ENCODE data around the gene RNF224. TPM values are rescaled to one million over a fixed set of nuclear protein-coding genes. Genes with fewer than 3 reads are reported as not detected.

Gene RNF224
- total and polyA plus RNA-seq, 2 of the 13 experiments (the other 11 are each of a cell fraction or from before 2014, with no cell fraction given): 0.09 TPM; not detected in 1

DNA sequence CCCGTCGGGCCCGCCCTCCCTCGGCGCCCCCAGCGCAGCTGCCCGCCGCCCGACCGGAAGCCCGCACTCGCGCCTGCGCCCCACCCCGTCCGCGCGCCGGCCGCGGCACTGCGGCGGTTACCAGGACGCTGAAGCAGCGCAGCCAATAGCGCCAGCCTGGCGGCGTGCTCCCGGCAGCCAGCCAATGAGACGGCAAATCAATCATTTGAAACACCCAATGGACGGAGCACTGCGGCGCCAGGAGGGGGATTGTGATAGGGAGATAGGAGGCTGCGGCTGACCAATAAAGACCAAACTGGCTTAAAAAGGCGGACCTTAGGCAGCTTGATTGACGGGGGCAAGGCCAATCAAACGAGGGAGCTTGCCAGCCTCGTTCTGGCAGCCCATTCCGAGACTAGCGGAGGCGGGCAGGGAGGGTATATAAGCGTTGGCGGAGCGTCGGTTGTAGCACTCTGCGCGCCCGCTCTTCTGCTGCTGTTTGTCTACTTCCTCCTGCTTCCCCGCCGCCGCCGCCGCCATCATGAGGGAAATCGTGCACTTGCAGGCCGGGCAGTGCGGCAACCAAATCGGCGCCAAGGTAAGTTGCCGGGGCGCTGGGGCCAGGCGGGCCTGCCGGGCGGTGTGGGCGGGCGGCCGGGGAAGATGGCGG is 13.7 kb downstream of the RNF224 start, which contains the start of gene TUBB4B (continued):
- TF ChIP-seq, protein P1, sequence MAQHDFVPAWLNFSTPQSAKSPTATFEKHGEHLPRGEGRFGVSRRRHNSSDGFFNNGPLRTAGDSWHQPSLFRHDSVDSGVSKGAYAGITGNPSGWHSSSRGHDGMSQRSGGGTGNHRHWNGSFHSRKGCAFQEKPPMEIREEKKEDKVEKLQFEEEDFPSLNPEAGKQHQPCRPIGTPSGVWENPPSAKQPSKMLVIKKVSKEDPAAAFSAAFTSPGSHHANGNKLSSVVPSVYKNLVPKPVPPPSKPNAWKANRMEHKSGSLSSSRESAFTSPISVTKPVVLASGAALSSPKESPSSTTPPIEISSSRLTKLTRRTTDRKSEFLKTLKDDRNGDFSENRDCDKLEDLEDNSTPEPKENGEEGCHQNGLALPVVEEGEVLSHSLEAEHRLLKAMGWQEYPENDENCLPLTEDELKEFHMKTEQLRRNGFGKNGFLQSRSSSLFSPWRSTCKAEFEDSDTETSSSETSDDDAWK (CRISPR knock-in tag; IDR thresholded peaks at IDR 0.05): no peak
- TF ChIP-seq, protein P2, sequence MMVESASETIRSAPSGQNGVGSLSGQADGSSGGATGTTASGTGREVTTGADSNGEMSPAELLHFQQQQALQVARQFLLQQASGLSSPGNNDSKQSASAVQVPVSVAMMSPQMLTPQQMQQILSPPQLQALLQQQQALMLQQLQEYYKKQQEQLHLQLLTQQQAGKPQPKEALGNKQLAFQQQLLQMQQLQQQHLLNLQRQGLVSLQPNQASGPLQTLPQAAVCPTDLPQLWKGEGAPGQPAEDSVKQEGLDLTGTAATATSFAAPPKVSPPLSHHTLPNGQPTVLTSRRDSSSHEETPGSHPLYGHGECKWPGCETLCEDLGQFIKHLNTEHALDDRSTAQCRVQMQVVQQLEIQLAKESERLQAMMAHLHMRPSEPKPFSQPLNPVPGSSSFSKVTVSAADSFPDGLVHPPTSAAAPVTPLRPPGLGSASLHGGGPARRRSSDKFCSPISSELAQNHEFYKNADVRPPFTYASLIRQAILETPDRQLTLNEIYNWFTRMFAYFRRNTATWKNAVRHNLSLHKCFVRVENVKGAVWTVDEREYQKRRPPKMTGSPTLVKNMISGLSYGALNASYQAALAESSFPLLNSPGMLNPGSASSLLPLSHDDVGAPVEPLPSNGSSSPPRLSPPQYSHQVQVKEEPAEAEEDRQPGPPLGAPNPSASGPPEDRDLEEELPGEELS (CRISPR knock-in tag; IDR thresholded peaks at IDR 0.05): peak; percentile 58; the same call in 1 of the 2 replicates
- TF ChIP-seq MAFF (IDR thresholded peaks at IDR 0.05; ENCODE audit: low read depth, low read length): no peak
- peak; percentile 79; the same call in 1 of the 2 replicates for TF ChIP-seq CBX5 (CRISPR knock-in tag; IDR thresholded peaks at IDR 0.05; ENCODE audit: borderline replicate concordance)
- TF ChIP-seq, protein P3, sequence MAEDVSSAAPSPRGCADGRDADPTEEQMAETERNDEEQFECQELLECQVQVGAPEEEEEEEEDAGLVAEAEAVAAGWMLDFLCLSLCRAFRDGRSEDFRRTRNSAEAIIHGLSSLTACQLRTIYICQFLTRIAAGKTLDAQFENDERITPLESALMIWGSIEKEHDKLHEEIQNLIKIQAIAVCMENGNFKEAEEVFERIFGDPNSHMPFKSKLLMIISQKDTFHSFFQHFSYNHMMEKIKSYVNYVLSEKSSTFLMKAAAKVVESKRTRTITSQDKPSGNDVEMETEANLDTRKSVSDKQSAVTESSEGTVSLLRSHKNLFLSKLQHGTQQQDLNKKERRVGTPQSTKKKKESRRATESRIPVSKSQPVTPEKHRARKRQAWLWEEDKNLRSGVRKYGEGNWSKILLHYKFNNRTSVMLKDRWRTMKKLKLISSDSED (CRISPR knock-in tag; IDR thresholded peaks at IDR 0.05): no peak
- no peak for TF ChIP-seq TCF7 (IDR thresholded peaks at IDR 0.05; ENCODE audit: low read depth)
- peak; percentile 67; the same call in 1 of the 2 replicates for TF ChIP-seq ZNF672 (CRISPR knock-in tag; IDR thresholded peaks at IDR 0.05)
- TF ChIP-seq NFKBIZ (CRISPR knock-in tag; IDR thresholded peaks at IDR 0.05): peak; percentile 78
- peak; percentile 71 for TF ChIP-seq TEAD3 (CRISPR knock-in tag; optimal IDR thresholded peaks at IDR 0.05; ENCODE audit: borderline replicate concordance)
- no peak for TF ChIP-seq ZNF713 (CRISPR knock-in tag; IDR thresholded peaks at IDR 0.05)
- TF ChIP-seq, protein P4, sequence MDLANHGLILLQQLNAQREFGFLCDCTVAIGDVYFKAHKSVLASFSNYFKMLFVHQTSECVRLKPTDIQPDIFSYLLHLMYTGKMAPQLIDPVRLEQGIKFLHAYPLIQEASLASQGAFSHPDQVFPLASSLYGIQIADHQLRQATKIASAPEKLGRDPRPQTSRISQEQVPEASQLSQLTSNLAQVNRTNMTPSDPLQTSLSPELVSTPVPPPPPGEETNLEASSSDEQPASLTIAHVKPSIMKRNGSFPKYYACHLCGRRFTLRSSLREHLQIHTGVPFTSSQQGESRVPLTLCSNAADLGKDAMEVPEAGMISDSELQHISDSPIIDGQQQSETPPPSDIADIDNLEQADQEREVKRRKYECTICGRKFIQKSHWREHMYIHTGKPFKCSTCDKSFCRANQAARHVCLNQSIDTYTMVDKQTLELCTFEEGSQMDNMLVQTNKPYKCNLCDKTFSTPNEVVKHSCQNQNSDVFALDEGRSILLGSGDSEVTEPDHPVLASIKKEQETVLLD (CRISPR knock-in tag; IDR thresholded peaks at IDR 0.05; ENCODE audit: low read depth): no peak; the same call in 1 of the 2 replicates
- no peak for TF ChIP-seq NRL (CRISPR knock-in tag; IDR thresholded peaks at IDR 0.05; ENCODE audit: borderline replicate concordance)
- TF ChIP-seq, protein P5, sequence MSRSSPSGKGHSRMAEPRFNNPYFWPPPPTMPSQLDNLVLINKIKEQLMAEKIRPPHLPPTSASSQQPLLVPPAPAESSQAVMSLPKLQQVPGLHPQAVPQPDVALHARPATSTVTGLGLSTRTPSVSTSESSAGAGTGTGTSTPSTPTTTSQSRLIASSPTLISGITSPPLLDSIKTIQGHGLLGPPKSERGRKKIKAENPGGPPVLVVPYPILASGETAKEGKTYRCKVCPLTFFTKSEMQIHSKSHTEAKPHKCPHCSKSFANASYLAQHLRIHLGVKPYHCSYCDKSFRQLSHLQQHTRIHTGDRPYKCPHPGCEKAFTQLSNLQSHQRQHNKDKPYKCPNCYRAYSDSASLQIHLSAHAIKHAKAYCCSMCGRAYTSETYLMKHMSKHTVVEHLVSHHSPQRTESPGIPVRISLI (CRISPR knock-in tag; IDR thresholded peaks at IDR 0.05; ENCODE audit: borderline replicate concordance): no peak; the same call in 1 of the 2 replicates
- TF ChIP-seq HOXA9 (CRISPR knock-in tag; IDR thresholded peaks at IDR 0.05; ENCODE audit: borderline replicate concordance): 0 out of 2 replicates have a peak, but pooled peaks have one; percentile 45
- TF ChIP-seq NFKB2 (CRISPR knock-in tag; IDR thresholded peaks at IDR 0.05; ENCODE audit: borderline replicate concordance): no peak; the same call in 1 of the 2 replicates
- TF ChIP-seq ZNF839 (CRISPR knock-in tag; IDR thresholded peaks at IDR 0.05; ENCODE audit: borderline replicate concordance): no peak
- TF ChIP-seq PITX1 (CRISPR knock-in tag; IDR thresholded peaks at IDR 0.05): no peak
- no peak for TF ChIP-seq SMYD3 (CRISPR knock-in tag; IDR thresholded peaks at IDR 0.05)
- TF ChIP-seq SRF (IDR thresholded peaks at IDR 0.05; ENCODE audit: low read depth, low read length): peak; percentile 61; the same call in 1 of the 2 replicates
- no peak for TF ChIP-seq PHF20 (CRISPR knock-in tag; IDR thresholded peaks at IDR 0.05)
- TF ChIP-seq HOXA7 (CRISPR knock-in tag; IDR thresholded peaks at IDR 0.05): no peak
- peak; percentile 81 for TF ChIP-seq RBM22 (optimal IDR thresholded peaks at IDR 0.05; ENCODE audit: low read length)
